Measurements from ENCODE around the gene FDX2.

DNA sequence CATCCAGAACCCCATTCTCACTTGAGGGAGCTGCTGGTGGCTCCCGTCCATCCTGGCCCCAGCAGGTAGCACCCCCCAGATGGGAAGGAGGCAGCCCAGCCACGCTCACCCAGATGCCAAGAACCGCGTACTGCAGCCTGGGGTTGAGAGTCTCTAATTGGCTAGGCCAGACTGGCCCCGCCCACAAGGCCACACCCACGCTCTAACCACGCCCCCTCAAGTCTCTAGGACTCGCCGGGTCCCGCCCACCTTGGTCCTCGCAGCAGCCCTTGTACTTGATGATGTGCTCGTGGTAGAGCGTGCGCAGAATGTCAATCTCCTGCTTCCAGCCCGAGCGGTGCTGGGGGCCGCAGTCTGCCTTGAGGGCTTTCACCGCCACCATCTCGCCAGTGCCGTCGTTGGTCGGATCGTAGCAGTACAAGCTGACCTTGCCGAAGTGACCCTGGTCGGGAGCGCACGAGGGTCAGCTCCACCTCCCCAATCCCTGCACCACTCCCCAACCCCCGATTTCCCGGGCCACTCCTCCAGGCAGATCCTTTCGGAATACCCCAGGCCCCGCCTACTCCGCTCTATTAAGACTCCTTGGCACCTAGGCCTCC, 38.1 kb upstream of the FDX2 start:
- TF ChIP-seq, protein P1, sequence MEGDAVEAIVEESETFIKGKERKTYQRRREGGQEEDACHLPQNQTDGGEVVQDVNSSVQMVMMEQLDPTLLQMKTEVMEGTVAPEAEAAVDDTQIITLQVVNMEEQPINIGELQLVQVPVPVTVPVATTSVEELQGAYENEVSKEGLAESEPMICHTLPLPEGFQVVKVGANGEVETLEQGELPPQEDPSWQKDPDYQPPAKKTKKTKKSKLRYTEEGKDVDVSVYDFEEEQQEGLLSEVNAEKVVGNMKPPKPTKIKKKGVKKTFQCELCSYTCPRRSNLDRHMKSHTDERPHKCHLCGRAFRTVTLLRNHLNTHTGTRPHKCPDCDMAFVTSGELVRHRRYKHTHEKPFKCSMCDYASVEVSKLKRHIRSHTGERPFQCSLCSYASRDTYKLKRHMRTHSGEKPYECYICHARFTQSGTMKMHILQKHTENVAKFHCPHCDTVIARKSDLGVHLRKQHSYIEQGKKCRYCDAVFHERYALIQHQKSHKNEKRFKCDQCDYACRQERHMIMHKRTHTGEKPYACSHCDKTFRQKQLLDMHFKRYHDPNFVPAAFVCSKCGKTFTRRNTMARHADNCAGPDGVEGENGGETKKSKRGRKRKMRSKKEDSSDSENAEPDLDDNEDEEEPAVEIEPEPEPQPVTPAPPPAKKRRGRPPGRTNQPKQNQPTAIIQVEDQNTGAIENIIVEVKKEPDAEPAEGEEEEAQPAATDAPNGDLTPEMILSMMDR (conservative IDR thresholded peaks at IDR 0.05; ENCODE audit: low read depth, low read length): no peak
- TF ChIP-seq EZH2phosphoT487 (IDR thresholded peaks at IDR 0.05; ENCODE audit: borderline replicate concordance, low read length): no peak
- no peak for TF ChIP-seq EZH2 (IDR thresholded peaks at IDR 0.05; ENCODE audit: low read length, unreplicated experiment)
